Spleen (tissue), 11 donors: ENCODE data around the gene ACACB. TPM values are rescaled to one million over a fixed set of nuclear protein-coding genes. Genes with fewer than 3 reads are reported as not detected.

Source experiments
- DNase-seq: peaks from one replicate; pipeline ENCODE4 v3.0.0-alpha.2; 2020
- H3K27ac ChIP-seq, 8 donors: fragments of 200-600 bp; sonication (generic) in 7 of 8; 1 replicate in 4 of 8; 2 replicates in 4 of 8; pipeline versions ENCODE4 v1.5.0 to v1.8.0; 2016 to 2021; ENCODE audit warnings: inconsistent platforms in 4 of 8, mild to moderate bottlenecking in 4 of 8, moderate library complexity in 1 of 8
- H3K27me3 ChIP-seq, 7 donors: fragments of 200-600 bp; sonication (generic) in 6 of 7; replicated peaks in 1 of 7; 1 replicate in 4 of 7; 2 replicates in 3 of 7; pipeline versions ENCODE4 v1.5.0 to v1.8.0; 2016 to 2021; ENCODE audit warnings: inconsistent platforms in 3 of 7, mild to moderate bottlenecking in 1 of 7
- H3K36me3 ChIP-seq, 6 donors: fragments of 200-600 bp; sonication (generic) in 5 of 6; 1 replicate in 4 of 6; 2 replicates in 2 of 6; pipeline versions ENCODE4 v1.5.0 to v1.8.0; 2016 to 2021; ENCODE audit warnings: inconsistent platforms in 2 of 6
- H3K4me1 ChIP-seq, 6 donors: fragments of 200-600 bp; sonication (generic) in 5 of 6; 1 replicate in 3 of 6; 2 replicates in 3 of 6; pipeline versions ENCODE4 v1.5.0 to v1.8.0; 2016 to 2021; ENCODE audit warnings: inconsistent platforms in 3 of 6
- H3K4me3 ChIP-seq, 8 donors: fragments of 200-600 bp; sonication (generic) in 7 of 8; 1 replicate in 4 of 8; 2 replicates in 4 of 8; pipeline versions ENCODE4 v1.5.0 to v1.8.0; 2016 to 2021; ENCODE audit warnings: inconsistent platforms in 4 of 8, mild to moderate bottlenecking in 4 of 8, moderate library complexity in 2 of 8
- H3K9me3 ChIP-seq, 8 donors: fragments of 200-600 bp; sonication (generic) in 7 of 8; 1 replicate in 4 of 8; 2 replicates in 4 of 8; pipeline versions ENCODE4 v1.5.0 to v1.8.0; 2016 to 2021; ENCODE audit warnings: inconsistent platforms in 4 of 8
- CTCF ChIP-seq, 11 experiments: fragments of 200-600 bp in 7 of 11; fragments of 450-650 bp in 4 of 11; sonication (generic) in 4 of 11; IDR thresholded peaks in 8 of 11; conservative IDR thresholded peaks in 3 of 11; 1 replicate in 7 of 11; 2 replicates in 4 of 11; pipeline versions ENCODE4 v1.4.0 to v1.8.0; 2016 to 2021; ENCODE audit warnings: antibody characterized with exemption in 11 of 11, inconsistent platforms in 4 of 11, mild to moderate bottlenecking in 1 of 11
- POLR2A ChIP-seq, 3 donors: fragments of 450-650 bp; IDR thresholded peaks; one replicate each; pipeline ENCODE4 v1.5.1; 2017; ENCODE audit warnings: antibody characterized with exemption in 3 of 3, mild to moderate bottlenecking in 1 of 3
- POLR2AphosphoS5 ChIP-seq, 3 donors: sonication (generic); formaldehyde crosslinking; IDR thresholded peaks; one replicate each; pipeline ENCODE4 v1.5.1; 2017; ENCODE audit warnings: antibody characterized with exemption in 3 of 3
- WGBS, 5 donors: extraction: QIAGEN DNeasy Blood & Tissue Kit in 3 of 5; methylation state at CpG; one replicate each; pipeline versions ENCODE4 v1.1.5 to v1.1.7; 2013 to 2018; 5-methylcytosine and 5-hydroxymethylcytosine counted together
- intact Hi-C: fragments of 100-400 bp; cut with DNase I; formaldehyde crosslinking; loops from one replicate; pipeline ENCODE4 v1.15.0; 2023; ENCODE audit warnings: low total_unique reads
- polyA plus RNA-seq, 3 donors: library from polyadenylated mRNA; stranded (reverse); fragments of 200-250 nt; gene quantifications; one replicate each; pipeline ENCODE4 v1.2.1, GENCODE V29; 2013
- total RNA-seq, 7 donors: library from RNA; depleted of rRNA in 3 of 7; stranded (reverse); fragments of >200 nt in 3 of 7; fragmentation: NEBNext Ultra II Directional in 4 of 7; extraction: Animal tissue kit (Norgen Biotek cat#: 25700) in 4 of 7; gene quantifications; one replicate each; pipeline versions ENCODE4 v1.1.0 to v1.2.1, GENCODE V29; 2016 to 2021
- donor health status: healthy with polysubstance abuse.
- donor health status: DM: no; HTN: no; CAD: no; lungs with moderate emphysema.
- donor health status: DM: no; HTN: no; CAD: no.
- donor health status: Bipolar disorder and iron deficiency.
- donor health status: healthy.
- donor health status: DM: no; HTN: no; CAD: no.
- donor health status: DM: yes; HTN: yes; CAD: no.

The ACACB gene
- total and polyA plus RNA-seq, 10 donors, result 2.8 to 111 (median 29.1) TPM

DNA sequence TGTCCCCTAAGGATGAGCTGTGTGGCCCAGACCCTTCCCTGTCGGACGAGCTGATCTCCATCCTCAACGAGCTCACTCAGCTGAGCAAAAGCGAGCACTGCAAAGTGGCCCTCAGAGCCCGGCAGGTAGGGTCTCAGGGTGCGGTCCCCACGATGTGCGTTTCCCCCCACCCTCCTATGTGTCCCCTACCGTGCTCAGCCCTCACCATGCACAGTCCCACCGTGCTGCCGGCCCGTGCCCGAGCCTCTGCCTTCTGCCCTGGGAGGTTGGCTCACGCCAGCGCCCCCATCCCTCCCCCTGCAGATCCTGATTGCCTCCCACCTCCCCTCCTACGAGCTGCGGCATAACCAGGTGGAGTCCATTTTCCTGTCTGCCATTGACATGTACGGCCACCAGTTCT lies 106.1 kb downstream of the ACACB start:
- peak; percentile 58 for DNase-seq
- Histone ChIP-seq H3K4me1 (no peaks in the 10 kb centered on the region), H3K4me3 (no peak overlapping the region), H3K36me3 (peaks cover 0 to 100% (median 59%) of the 10 kb centered on the region in 6 donors), H3K27ac (no peak overlapping the region), H3K27me3 (no peaks in the 10 kb centered on the region), H3K9me3 (no peaks in the 10 kb centered on the region)
- intact Hi-C loops, result no loop called here
- no peak for TF ChIP-seq POLR2AphosphoS5 (IDR thresholded peaks at IDR 0.05)
- TF ChIP-seq POLR2A (IDR thresholded peaks at IDR 0.05), result no peak
- TF ChIP-seq CTCF (IDR thresholded peaks at IDR 0.05 in 8 of 11, conservative IDR thresholded peaks at IDR 0.05 in 3 of 11), result no peak
- 89 to 98% (median 94%) methylated on average over 18 of the region's 18 CpGs for whole genome bisulfite sequencing, 5 donors

DNA sequence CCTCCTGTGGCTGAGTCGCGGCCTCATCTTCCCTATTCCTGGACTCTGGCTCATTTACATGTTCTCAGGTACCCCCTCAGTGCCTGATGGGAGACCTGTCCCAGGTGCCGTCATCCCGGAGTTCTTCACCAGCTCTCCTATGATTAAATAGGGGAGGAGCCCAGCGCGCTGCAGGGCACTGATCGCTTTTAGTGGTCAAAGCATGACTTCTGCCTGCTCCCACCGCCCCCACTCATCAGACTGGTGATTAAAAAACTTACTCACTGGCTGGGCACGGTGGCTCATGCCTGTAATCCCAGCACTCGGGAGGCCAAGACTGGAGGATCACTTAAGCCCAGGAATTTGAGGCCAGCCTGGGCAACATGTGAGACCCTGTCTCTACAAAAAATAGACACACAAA lies 106.8 kb downstream of the ACACB start:
- H3K27ac ChIP-seq, result no peak overlapping the region
- no peaks in the 10 kb centered on the region for H3K4me1 ChIP-seq
- intact Hi-C loops, result no loop called here
- no peaks in the 10 kb centered on the region for H3K9me3 ChIP-seq
- no peak overlapping the region for H3K4me3 ChIP-seq
- peak; percentile 8 for DNase-seq
- peaks cover 0 to 100% (median 55%) of the 10 kb centered on the region in 6 donors for H3K36me3 ChIP-seq
- 93 to 100% (median 96%) methylated on average over 8 to 10 of the region's 10 CpGs for WGBS, 5 donors
- TF ChIP-seq POLR2AphosphoS5 (IDR thresholded peaks at IDR 0.05) (no peak), POLR2A (IDR thresholded peaks at IDR 0.05) (no peak), CTCF (IDR thresholded peaks at IDR 0.05 in 8 of 11, conservative IDR thresholded peaks at IDR 0.05 in 3 of 11) (no peak)
- no peaks in the 10 kb centered on the region for H3K27me3 ChIP-seq

DNA sequence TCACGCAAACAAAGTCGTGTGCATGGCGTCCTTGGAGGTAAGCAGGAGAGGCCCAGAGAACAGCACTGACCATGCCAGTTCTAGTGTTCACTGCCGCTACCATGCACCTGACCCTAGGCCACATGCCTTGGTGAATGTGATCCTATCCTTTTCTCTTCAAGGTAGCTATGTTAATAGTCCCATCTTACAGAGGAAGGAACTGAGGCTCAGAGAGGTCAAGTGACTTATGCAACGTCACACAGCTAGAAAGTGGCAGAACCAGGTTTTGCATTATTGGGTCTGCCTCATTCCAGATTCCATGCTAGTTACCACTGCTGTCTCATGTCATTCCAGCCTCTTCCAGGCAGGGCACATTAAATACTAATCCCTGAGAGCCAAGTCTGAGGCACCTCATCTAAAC lies 107.5 kb downstream of the ACACB start:
- intact Hi-C loops, result no loop called here
- H3K4me3 ChIP-seq, result no peak overlapping the region
- H3K36me3 ChIP-seq, result peaks cover 0 to 100% (median 54%) of the 10 kb centered on the region in 6 donors
- H3K4me1 ChIP-seq, result no peaks in the 10 kb centered on the region
- DNase-seq, result no peak
- H3K9me3 ChIP-seq, result no peaks in the 10 kb centered on the region
- no peaks in the 10 kb centered on the region for H3K27me3 ChIP-seq
- WGBS, 5 donors, result 94 to 97% (median 97%) methylated on average over 5 of the region's 5 CpGs
- H3K27ac ChIP-seq, result no peak overlapping the region
- TF ChIP-seq CTCF (IDR thresholded peaks at IDR 0.05 in 8 of 11, conservative IDR thresholded peaks at IDR 0.05 in 3 of 11) (no peak), POLR2AphosphoS5 (IDR thresholded peaks at IDR 0.05) (no peak), POLR2A (IDR thresholded peaks at IDR 0.05) (no peak)

DNA sequence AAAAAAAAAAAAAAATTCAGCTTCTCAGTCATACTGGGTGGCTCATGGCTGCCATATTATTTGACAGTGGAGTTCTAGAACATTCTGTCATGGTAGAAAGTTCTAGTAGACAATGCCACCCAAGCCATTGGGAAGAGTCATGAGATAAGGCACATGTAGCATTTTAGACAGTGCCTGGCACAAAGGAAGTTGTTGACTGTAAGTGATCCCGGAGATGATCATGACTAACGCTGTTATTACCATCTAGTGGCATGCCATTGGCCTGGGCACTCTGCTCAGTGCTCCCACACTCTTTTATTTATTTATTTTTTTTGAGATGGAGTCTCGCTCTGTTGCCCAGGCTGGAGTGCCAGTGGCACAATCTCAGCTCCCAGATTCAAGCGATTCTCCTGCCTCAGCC lies 112.3 kb downstream of the ACACB start:
- 95 to 97% (median 97%) methylated on average over 4 of the region's 4 CpGs for WGBS, 5 donors
- Histone ChIP-seq H3K36me3 (peaks cover 0 to 100% (median 51%) of the 10 kb centered on the region in 6 donors), H3K4me1 (no peaks in the 10 kb centered on the region), H3K9me3 (no peaks in the 10 kb centered on the region), H3K27me3 (no peaks in the 10 kb centered on the region), H3K27ac (no peak overlapping the region), H3K4me3 (no peak overlapping the region)
- no peak for TF ChIP-seq CTCF (IDR thresholded peaks at IDR 0.05 in 8 of 11, conservative IDR thresholded peaks at IDR 0.05 in 3 of 11)
- no peak for TF ChIP-seq POLR2A (IDR thresholded peaks at IDR 0.05)
- TF ChIP-seq POLR2AphosphoS5 (IDR thresholded peaks at IDR 0.05), result no peak
- no peak for DNase-seq
- intact Hi-C loops, result no loop called here
